Measurements from ENCODE around the gene FAAH.

FAAH gene

GRCh38 chr1:46451948-46452930, 58.1 kb downstream of the FAAH start:
- DNase-seq = no peak

- no peak for DNase-seq
These were observed 58.8 kb downstream of the FAAH start for GRCh38 chr1:46452931-46453325.

GRCh38 chr1:46453449-46453848, 59.3 kb downstream of the FAAH start:
- no peak for DNase-seq

GRCh38 chr1:46455951-46456350, 61.8 kb downstream of the FAAH start:
- DNase-seq = no peak

- no peak for DNase-seq
These were observed 62.4 kb downstream of the FAAH start for GRCh38 chr1:46456411-46456963.

GRCh38 chr1:46457178-46457577, 63.1 kb downstream of the FAAH start:
- no peak for DNase-seq

GRCh38 chr1:46458190-46458589, 64.1 kb downstream of the FAAH start:
- DNase-seq = no peak

- no peak for DNase-seq
These were observed 64.7 kb downstream of the FAAH start for GRCh38 chr1:46458846-46459245.

GRCh38 chr1:46459315-46459714, 65.2 kb downstream of the FAAH start:
- no peak for DNase-seq

GRCh38 chr1:46461017-46461808, 67.1 kb downstream of the FAAH start:
- no peak for DNase-seq

GRCh38 chr1:46461809-46462448, 67.8 kb downstream of the FAAH start:
- DNase-seq = no peak
